ENCODE data around the gene MMP24OS.
A peak's percentile ranks its signal among the peaks of the same experiment; 100 is the strongest.

The MMP24OS gene

DNA sequence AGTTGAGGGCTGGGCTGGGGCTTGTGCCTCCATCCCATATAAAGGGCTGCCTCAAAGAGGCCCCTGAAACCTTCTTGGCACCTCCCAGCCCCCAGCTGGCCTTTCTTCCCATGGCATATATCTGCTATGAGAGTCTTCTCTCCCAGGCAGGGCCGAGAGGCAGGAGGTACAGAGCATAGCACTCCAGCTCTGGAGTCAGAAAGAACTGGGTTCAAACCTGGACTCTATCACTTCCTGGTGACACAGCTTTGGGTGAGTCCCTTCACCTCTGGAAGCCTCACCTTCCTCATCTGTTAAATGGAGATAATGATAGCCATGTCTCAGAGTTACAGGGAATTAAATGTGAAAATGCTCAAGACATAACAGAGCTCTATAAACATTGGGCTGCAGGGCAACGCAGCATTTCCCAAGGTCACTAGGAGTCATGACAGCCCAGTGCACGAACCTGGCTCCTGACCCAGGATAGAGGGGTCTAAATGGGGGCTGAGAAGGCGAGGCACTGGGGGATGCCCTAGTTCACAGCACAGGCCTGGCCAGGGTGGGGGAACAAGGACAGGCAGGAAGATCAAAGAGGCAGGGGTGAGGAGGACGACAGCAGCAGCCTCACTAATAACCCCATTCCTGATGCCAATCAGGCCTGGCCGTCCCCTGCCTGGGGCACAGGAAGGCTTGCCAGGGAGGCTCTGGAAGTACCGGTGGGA lies 12.4 kb upstream of the MMP24OS start:
- Histone ChIP-seq H3K27me3 (ENCODE audit: control insufficient read depth in 1 of 2, insufficient read depth in 2 of 2, low read length in 2 of 2) (peaks cover 5 to 8% of the 10 kb centered on the region in 2 donors), H3K27ac (ENCODE audit: low read length) (no peak overlapping the region), H3K36me3 (ENCODE audit: control insufficient read depth in 2 of 2, insufficient read depth in 2 of 2, low read length in 2 of 2) (no peaks in the 10 kb centered on the region), H3K9ac (ENCODE audit: low read length in 2 of 2) (no peak overlapping the region), H3K9me3 (ENCODE audit: control insufficient read depth in 2 of 2, low read length in 2 of 2) (no peaks in the 10 kb centered on the region), H3K4me1 (ENCODE audit: control insufficient read depth, insufficient read depth, low read length) (no peaks in the 10 kb centered on the region), H3K4me3 (ENCODE audit: low read length in 2 of 2) (no peak overlapping the region)

GRCh38 chr20:35288325-35289060 lies 10.6 kb upstream of the MMP24OS start:
- Histone ChIP-seq H3K4me1 (ENCODE audit: control insufficient read depth, insufficient read depth, low read length) (peaks cover 13% of the 10 kb centered on the region), H3K27me3 (ENCODE audit: control insufficient read depth in 1 of 2, insufficient read depth in 2 of 2, low read length in 2 of 2) (peaks cover 2 to 8% of the 10 kb centered on the region in 2 donors), H3K36me3 (ENCODE audit: control insufficient read depth in 2 of 2, insufficient read depth in 2 of 2, low read length in 2 of 2) (no peaks in the 10 kb centered on the region), H3K9ac (ENCODE audit: low read length in 2 of 2) (no peak overlapping the region), H3K27ac (ENCODE audit: low read length) (no peak overlapping the region), H3K4me3 (ENCODE audit: low read length in 2 of 2) (no peak overlapping the region), H3K9me3 (ENCODE audit: control insufficient read depth in 2 of 2, low read length in 2 of 2) (no peaks in the 10 kb centered on the region)

DNA sequence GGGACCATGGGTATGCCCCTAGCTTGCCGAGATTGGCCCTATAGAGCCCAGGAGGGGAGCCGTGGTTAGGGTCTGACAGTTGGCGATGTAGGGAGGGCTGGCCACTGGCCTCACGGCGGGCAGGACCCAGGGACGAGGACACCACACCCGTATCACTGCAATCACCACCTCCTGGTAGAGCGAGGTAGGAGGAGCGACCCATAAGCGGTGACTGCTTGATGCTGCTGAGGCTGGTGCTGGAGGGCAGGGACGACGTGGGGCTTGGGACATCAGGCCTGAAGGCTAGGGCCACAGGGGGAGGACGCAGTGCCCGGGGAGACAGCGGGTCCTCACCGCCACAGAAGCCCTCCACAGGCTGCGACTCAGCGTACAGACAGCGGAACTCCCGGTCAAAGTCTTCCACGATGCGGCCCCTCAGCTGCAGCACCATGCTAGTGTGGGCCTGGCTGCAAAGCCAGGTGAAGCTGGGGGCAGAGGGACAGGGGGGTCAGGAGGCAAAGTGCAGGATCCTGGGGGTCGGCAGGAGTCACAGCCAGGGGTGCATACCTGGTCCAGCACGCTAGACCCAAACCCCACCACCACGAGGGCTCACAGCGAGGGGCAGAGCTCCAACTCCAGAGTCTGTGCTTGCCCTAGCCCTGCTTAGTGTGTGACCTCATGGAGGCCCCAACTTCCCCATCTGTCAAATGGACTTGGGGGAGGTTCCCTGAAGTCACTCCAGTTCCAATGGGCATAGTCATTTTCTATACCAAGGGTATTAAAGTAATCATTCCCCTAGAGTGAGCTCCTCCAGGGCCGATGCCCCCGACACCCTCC lies 9.8 kb upstream of the MMP24OS start:
- Histone ChIP-seq H3K27me3 (ENCODE audit: control insufficient read depth in 1 of 2, insufficient read depth in 2 of 2, low read length in 2 of 2) (peaks cover 2 to 6% of the 10 kb centered on the region in 2 donors), H3K36me3 (ENCODE audit: control insufficient read depth in 2 of 2, insufficient read depth in 2 of 2, low read length in 2 of 2) (no peaks in the 10 kb centered on the region), H3K27ac (ENCODE audit: low read length) (no peak overlapping the region), H3K9me3 (ENCODE audit: control insufficient read depth in 2 of 2, low read length in 2 of 2) (no peaks in the 10 kb centered on the region), H3K9ac (ENCODE audit: low read length in 2 of 2) (no peak overlapping the region), H3K4me1 (ENCODE audit: control insufficient read depth, insufficient read depth, low read length) (peaks cover 16% of the 10 kb centered on the region), H3K4me3 (ENCODE audit: low read length in 2 of 2) (no peak overlapping the region)

DNA sequence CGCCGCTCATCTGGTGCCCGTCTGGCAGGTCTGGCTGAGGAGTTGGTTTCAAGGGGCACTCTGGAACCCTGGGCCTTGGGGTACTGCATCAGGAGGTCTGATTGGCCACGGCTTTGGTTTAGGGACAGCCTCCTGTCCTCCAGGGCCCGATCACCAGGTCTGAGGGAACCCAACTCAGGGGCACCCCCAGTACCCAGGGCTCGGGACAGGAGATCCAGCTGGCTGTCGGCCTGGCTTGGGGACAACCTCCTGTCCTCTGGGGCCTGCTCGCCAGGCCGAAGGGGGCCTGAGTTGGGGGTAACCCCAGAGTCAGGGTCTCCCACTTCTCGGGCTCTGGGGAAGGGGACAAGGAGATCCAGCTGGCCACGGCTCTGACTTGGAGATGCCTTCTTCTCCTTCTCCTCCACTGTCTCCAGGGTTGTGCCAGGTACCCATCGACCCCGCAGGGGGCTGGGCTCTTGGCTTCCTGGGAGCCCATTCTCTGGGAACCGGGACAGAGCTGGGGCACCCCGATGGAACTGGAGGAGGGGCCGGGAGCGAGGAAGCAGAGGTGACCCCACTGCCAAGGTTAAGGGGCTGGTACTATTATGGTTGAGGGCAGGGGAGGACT lies 9.1 kb upstream of the MMP24OS start:
- H3K4me3 ChIP-seq (ENCODE audit: low read length in 2 of 2) = no peak overlapping the region
- H3K9me3 ChIP-seq (ENCODE audit: control insufficient read depth in 2 of 2, low read length in 2 of 2) = no peaks in the 10 kb centered on the region
- H3K4me1 ChIP-seq (ENCODE audit: control insufficient read depth, insufficient read depth, low read length) = peaks cover 16% of the 10 kb centered on the region
- no peaks in the 10 kb centered on the region for H3K36me3 ChIP-seq (ENCODE audit: control insufficient read depth in 2 of 2, insufficient read depth in 2 of 2, low read length in 2 of 2)
- no peak overlapping the region for H3K27ac ChIP-seq (ENCODE audit: low read length)
- no peak overlapping the region for H3K9ac ChIP-seq (ENCODE audit: low read length in 2 of 2)
- peaks cover 0 to 1% of the 10 kb centered on the region in 2 donors for H3K27me3 ChIP-seq (ENCODE audit: control insufficient read depth in 1 of 2, insufficient read depth in 2 of 2, low read length in 2 of 2)

GRCh38 chr20:35286077-35286898 lies 8.4 kb upstream of the MMP24OS start:
- peaks cover 16% of the 10 kb centered on the region for H3K4me1 ChIP-seq (ENCODE audit: control insufficient read depth, insufficient read depth, low read length)
- H3K27me3 ChIP-seq (ENCODE audit: control insufficient read depth in 1 of 2, insufficient read depth in 2 of 2, low read length in 2 of 2) = no peaks in the 10 kb centered on the region
- H3K4me3 ChIP-seq (ENCODE audit: low read length in 2 of 2) = no peak overlapping the region
- H3K9ac ChIP-seq (ENCODE audit: low read length in 2 of 2) = no peak overlapping the region
- no peaks in the 10 kb centered on the region for H3K9me3 ChIP-seq (ENCODE audit: control insufficient read depth in 2 of 2, low read length in 2 of 2)
- no peaks in the 10 kb centered on the region for H3K36me3 ChIP-seq (ENCODE audit: control insufficient read depth in 2 of 2, insufficient read depth in 2 of 2, low read length in 2 of 2)
- no peak overlapping the region for H3K27ac ChIP-seq (ENCODE audit: low read length)

- H3K9ac ChIP-seq (ENCODE audit: low read length in 2 of 2) = no peak overlapping the region
- peaks cover 16% of the 10 kb centered on the region for H3K4me1 ChIP-seq (ENCODE audit: control insufficient read depth, insufficient read depth, low read length)
- H3K27ac ChIP-seq (ENCODE audit: low read length) = no peak overlapping the region
- no peak overlapping the region for H3K4me3 ChIP-seq (ENCODE audit: low read length in 2 of 2)
- H3K27me3 ChIP-seq (ENCODE audit: control insufficient read depth in 1 of 2, insufficient read depth in 2 of 2, low read length in 2 of 2) = no peaks in the 10 kb centered on the region
- H3K9me3 ChIP-seq (ENCODE audit: control insufficient read depth in 2 of 2, low read length in 2 of 2) = no peaks in the 10 kb centered on the region
- H3K36me3 ChIP-seq (ENCODE audit: control insufficient read depth in 2 of 2, insufficient read depth in 2 of 2, low read length in 2 of 2) = peaks cover 0 to 2% of the 10 kb centered on the region in 2 donors
Measured at GRCh38 chr20:35285806-35286076, 7.8 kb upstream of the MMP24OS start.

DNA sequence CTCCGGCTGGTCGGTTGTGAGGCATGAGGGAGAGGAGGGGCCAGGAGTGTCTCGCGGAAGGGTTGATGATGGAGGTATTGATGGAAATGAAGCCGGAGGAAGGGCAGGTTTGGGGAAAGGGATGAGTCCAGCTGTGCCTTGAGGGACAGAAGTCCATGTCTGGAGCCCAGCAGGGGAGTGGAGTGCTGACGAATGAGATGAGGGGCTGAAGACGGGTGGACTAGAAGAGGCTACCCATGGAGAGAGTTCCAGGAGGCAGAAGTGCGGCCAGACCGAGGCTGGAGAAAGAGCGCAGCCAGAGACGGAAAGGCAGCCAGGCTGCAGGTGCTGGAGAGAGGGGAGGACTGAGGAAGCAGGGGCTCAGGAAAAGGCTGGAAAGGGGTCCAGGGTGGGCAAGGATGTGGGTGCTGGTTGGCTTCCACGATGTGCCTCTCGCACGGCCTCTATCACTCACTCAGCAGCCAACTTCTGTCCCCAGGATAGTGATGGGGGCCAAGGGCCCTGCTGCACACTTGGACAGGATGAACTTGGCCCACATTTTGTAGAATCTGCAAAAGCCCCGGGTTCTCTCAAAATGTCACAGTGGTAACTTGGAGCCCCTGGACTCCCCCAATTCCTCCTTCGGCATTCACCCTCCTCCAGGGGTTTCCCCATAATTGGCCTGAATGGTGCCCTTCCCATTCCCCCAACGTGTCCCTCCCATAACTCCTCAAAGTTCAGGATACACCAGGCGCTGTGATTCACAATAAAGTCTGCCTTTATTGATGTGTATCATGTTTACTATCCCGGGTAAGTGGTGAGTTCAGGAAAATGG lies 7.3 kb upstream of the MMP24OS start:
- H3K9me3 ChIP-seq (ENCODE audit: control insufficient read depth in 2 of 2, low read length in 2 of 2) = no peaks in the 10 kb centered on the region
- H3K27ac ChIP-seq (ENCODE audit: low read length) = peak overlapping the region; percentile 53
- peaks cover 16% of the 10 kb centered on the region for H3K4me1 ChIP-seq (ENCODE audit: control insufficient read depth, insufficient read depth, low read length)
- H3K4me3 ChIP-seq (ENCODE audit: low read length in 2 of 2) = peak overlapping the region; percentile 90
- peaks cover under 1 to 7% of the 10 kb centered on the region in 2 donors for H3K36me3 ChIP-seq (ENCODE audit: control insufficient read depth in 2 of 2, insufficient read depth in 2 of 2, low read length in 2 of 2)
- no peaks in the 10 kb centered on the region for H3K27me3 ChIP-seq (ENCODE audit: control insufficient read depth in 1 of 2, insufficient read depth in 2 of 2, low read length in 2 of 2)
- H3K9ac ChIP-seq (ENCODE audit: low read length in 2 of 2) = peak overlapping the region; percentile 91 to 94

DNA sequence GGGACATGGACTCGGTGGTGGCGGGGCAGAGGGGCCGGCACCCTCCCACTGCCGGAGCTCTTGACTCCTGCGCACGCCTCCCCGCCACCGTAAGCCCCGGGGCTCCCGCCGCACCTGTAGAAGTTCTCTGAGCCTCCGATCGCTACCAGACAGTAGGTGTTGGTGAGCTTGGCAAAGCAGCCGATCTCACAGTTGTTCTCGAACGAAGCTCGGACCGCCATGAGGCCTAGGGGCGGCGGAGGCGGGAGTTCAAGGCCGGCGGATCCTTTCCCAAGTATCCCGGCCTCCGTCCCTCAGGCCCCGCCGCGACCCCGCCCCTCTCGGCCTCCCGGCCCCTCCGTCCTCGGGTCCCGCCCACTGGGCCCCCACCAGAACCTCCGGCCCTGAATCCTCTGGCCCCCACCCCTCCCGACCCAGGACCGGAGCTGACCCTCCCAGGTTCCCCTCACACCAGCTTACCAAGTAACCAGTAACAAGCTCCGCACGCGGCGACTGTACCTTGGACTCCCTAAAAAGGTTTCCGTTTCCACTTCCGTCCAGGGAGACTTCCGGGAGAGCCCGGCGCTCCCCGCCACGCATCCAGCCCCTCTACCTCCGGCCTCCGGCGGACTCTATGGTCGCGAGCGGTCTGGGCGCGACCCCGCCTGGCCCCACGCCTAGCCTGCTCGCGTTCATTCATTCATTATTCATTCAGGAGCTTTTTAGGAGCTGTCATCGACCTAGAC lies 6.5 kb upstream of the MMP24OS start, which contains the start of gene EIF6:
EIF6 (minus strand) TSS at position 506 of the 725 bp plus-strand sequence; CDS start at position 221, 285 bp downstream.
- H3K9ac ChIP-seq (ENCODE audit: low read length in 2 of 2) = peak within 1 kb of the TSS; percentile 91 to 94
- H3K4me3 ChIP-seq (ENCODE audit: low read length in 2 of 2) = peak within 1 kb of the TSS; percentile 90
- peaks cover 8 to 15% of the 10 kb centered on the region in 2 donors for H3K36me3 ChIP-seq (ENCODE audit: control insufficient read depth in 2 of 2, insufficient read depth in 2 of 2, low read length in 2 of 2)
- no peaks in the 10 kb centered on the region for H3K27me3 ChIP-seq (ENCODE audit: control insufficient read depth in 1 of 2, insufficient read depth in 2 of 2, low read length in 2 of 2)
- peak within 1 kb of the TSS; percentile 53 for H3K27ac ChIP-seq (ENCODE audit: low read length)
- H3K9me3 ChIP-seq (ENCODE audit: control insufficient read depth in 2 of 2, low read length in 2 of 2) = no peaks in the 10 kb centered on the region
- H3K4me1 ChIP-seq (ENCODE audit: control insufficient read depth, insufficient read depth, low read length) = peaks cover 16% of the 10 kb centered on the region

Measured in stomach smooth muscle (tissue), 2 donors.